ENCODE measurements around the gene HNRNPM.
"Not testable (repeated sequence)": the region's sequence is repeated elsewhere in the genome, so short reads cannot be mapped to it uniquely, and the experiment has no call there.

The HNRNPM gene

DNA sequence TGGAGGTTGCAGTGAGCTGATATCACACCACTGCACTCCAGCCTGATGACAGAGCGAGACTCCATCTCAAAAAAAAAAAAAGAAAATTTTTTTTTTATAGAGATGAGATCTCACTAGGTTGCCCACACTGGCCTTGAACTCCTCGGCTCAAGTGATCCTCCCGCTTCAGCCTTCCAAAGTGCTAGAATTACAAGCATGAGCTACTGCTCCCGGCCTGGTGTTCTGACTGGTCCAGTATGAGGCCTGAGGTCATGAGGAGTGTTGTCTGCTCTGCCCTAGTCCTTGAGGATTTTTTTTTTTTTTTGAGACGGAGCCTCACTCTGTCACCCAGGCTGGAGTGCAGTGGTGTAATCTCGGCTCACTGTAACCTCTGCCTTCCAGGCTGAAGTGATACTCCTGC lies 19.4 kb upstream of the HNRNPM start:
- not testable (repeated sequence) for DNase-seq

- no peak for DNase-seq
Measured at GRCh38 chr19:8426283-8426682, 18.5 kb upstream of the HNRNPM start.

DNA sequence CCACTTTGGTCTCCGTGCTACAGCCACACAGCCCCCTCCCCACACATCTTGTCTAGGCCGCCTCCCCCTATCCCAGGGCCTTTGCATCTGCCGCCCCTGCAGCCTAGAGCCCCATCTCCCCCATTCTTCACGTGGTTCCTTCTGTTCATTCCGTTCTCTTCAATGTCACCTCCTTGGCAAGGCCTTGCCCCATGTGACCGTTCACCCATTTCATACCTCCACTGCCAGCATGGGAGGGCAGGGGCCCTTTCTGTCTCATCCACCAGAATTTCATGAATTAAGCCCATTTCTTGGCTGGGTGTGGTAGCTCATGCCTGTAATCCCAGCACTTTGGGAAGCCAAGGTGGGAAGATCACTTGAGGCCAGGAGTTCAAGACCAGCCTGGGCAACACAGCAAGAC lies 15.7 kb upstream of the HNRNPM start:
- no peak for DNase-seq

GRCh38 chr19:8429826-8430225 lies 14.9 kb upstream of the HNRNPM start:
- DNase-seq = no peak

- DNase-seq = no peak
Measured at GRCh38 chr19:8430650-8431049, 14.1 kb upstream of the HNRNPM start.

DNA sequence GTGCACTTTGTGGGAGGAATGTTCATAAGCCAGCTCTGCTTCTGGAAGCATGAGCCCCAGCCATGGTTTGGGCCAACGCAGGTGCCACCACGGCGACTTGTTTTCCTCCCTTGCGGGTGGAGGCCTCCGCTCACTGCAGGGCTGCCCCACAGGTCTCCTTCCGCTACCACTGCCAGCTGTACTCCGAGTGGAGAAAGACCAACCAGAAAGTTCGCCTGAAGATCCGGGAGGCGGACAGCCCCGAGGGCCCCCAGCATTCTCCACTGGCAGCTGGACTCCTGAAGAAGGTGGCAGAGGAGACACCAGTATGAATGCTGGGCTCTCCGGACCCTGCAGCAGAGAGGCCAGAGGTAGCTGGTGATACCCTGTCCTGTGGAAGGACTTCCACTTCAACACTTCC lies 6.5 kb upstream of the HNRNPM start:
- no peak for DNase-seq

DNA sequence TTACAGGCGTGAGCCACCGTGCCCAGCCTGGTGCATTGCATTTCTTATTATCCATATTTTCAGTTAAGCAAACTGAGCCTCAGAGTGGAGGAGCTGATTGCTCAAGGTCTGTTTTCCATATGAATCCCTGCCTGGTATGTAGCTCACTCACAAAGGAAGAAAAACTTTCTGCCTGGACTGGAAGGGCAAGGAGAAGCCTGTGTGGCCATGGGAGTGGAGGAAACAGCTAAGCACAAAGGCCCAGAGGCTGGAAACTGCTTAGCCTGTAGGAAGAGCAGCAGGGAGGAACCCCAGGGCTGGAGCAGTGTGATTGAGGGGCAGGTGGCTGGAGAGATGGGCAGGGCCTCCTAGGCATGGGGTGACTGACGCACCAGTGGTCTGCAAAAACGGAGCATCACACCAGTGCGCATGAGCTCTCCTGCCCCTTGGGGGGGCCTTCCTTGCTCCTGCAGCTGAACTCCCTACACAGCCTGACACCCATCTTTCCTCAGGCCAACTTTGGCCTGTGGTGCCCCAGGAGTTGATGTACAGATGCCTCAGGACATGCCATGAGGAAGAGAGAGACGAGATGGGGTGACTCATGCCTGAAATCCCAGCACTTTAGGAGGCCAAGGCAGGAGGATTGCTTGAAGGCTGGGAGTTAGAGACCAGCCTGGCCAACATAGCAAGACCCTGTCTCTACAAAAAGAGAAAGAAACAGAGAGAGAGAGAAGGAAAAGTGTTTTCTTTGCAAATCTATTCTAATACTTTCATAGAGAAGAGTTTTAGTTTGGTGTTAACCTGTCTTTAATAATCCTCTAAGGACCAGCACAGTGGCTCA lies 2.8 kb upstream of the HNRNPM start:
- DNase-seq = no peak

- DNase-seq = not testable (repeated sequence)
Measured at GRCh38 chr19:8444140-8444676, 567 bp upstream of the HNRNPM start.

GRCh38 chr19:8445488-8446001 lies 770 bp downstream of the HNRNPM start:
- peak; percentile 18 to 49 for DNase-seq

- no peak for DNase-seq
Measured at GRCh38 chr19:8446061-8446709, 1.4 kb downstream of the HNRNPM start.

GRCh38 chr19:8449830-8450229 lies 5.1 kb downstream of the HNRNPM start:
- no peak for DNase-seq

- DNase-seq = no peak
Measured at GRCh38 chr19:8451377-8451776, 6.6 kb downstream of the HNRNPM start.

GRCh38 chr19:8451885-8452284 lies 7.1 kb downstream of the HNRNPM start:
- DNase-seq = peak in 1 of 2 donors; percentile 19

- no peak for DNase-seq
Measured at GRCh38 chr19:8452446-8453123, 7.8 kb downstream of the HNRNPM start.

GRCh38 chr19:8453616-8454015 lies 8.8 kb downstream of the HNRNPM start:
- no peak for DNase-seq

- DNase-seq = no peak
Measured at GRCh38 chr19:8454218-8454617, 9.4 kb downstream of the HNRNPM start.

DNA sequence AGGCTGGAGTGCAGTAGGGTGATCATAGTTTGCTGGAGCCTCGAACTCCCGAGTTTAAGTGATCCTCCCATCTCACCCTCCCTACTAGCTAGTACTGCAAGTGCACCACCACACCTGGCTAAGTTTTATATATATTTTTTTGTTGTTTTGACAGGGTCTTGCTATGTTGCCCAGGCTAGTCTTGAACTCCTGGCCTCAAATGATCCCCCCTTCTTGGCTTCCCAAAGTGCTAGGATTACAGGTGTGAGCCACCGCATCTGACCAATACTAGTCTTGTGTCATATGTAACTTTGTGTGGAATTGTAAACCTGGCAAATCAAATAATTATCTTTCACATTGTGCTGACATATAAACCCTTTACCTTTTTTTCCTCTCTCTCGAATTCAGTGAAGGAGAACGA lies 10.2 kb downstream of the HNRNPM start:
- DNase-seq = no peak

DNA sequence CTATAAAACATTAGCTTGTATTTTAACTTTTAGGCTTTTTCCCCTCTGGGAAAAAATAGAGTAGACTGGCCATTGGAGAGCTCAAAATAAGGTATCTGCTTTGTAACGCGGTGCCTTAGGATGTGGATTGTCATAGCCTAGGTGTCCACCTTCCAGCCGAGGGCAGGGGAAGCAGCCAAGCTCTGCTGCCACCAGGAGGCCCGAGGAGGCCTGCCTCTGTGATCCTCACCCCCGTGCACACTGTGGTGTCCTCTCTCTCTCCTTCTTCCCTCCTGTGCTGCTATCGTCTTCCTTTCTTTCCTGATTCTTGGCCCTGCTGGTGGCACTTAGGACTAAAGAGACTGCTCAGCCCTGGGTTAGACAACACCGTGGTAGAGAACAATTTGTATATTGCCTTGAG lies 11.3 kb downstream of the HNRNPM start:
- DNase-seq = no peak

GRCh38 chr19:8457209-8457608 lies 12.4 kb downstream of the HNRNPM start:
- DNase-seq = no peak

- DNase-seq = no peak
Measured at GRCh38 chr19:8457827-8458226, 13.1 kb downstream of the HNRNPM start.

- no peak for DNase-seq
Measured at GRCh38 chr19:8458380-8458779, 13.6 kb downstream of the HNRNPM start.

- DNase-seq = no peak
Measured at GRCh38 chr19:8459095-8459494, 14.3 kb downstream of the HNRNPM start.

GRCh38 chr19:8459520-8460270 lies 14.9 kb downstream of the HNRNPM start:
- no peak for DNase-seq
